HepG2 (cell line): ENCODE results near the gene ERRFI1. TPM values are rescaled to one million over a fixed set of nuclear protein-coding genes. Genes with fewer than 3 reads are reported as not detected.

Experiments used
- BCL3 ChIP-seq: sonication (generic); formaldehyde crosslinking; IDR thresholded peaks from 2 replicates; pipeline ENCODE4 v1.5.1; 2020; ENCODE audit warnings: mild to moderate bottlenecking, missing genetic modification reagents, moderate library complexity
- CREBL2 ChIP-seq: sonication (generic); formaldehyde crosslinking; IDR thresholded peaks from 2 replicates; pipeline ENCODE4 v1.8.1; 2023; ENCODE audit warnings: missing genetic modification reagents, mild to moderate bottlenecking, borderline replicate concordance
- ETS1 ChIP-seq: sonication (generic); formaldehyde crosslinking; IDR thresholded peaks from 2 replicates; pipeline ENCODE4 v1.4.0; 2020; ENCODE audit warnings: missing genetic modification reagents
- GTF2F1 ChIP-seq: fragments of 150-350 bp; IDR thresholded peaks from 2 replicates; pipeline ENCODE4 v1.6.1; 2014; ENCODE audit warnings: low read length
- IKZF1 ChIP-seq: fragments of 450-650 bp; IDR thresholded peaks from 2 replicates; pipeline ENCODE4 v1.7.1; 2016
- IRX3 ChIP-seq: sonication (generic); formaldehyde crosslinking; IDR thresholded peaks from 2 replicates; pipeline ENCODE4 v1.8.1; 2023; ENCODE audit warnings: mild to moderate bottlenecking, low read depth, missing genetic modification reagents, borderline replicate concordance
- JARID2 ChIP-seq: sonication (generic); formaldehyde crosslinking; IDR thresholded peaks from 2 replicates; pipeline ENCODE4 v1.8.1; 2023; ENCODE audit warnings: missing genetic modification reagents, inconsistent platforms; ENCODE audit not compliant: insufficient replicate concordance
- MAFF ChIP-seq: IDR thresholded peaks from 2 replicates; pipeline ENCODE4 v1.6.1; 2011; ENCODE audit warnings: low read depth, low read length, improper control_type of control experiment
- MAFG ChIP-seq: sonication (generic); formaldehyde crosslinking; IDR thresholded peaks from 2 replicates; pipeline ENCODE4 v1.5.1; 2020; ENCODE audit warnings: mild to moderate bottlenecking, missing genetic modification reagents
- MXD3 ChIP-seq: IDR thresholded peaks from 2 replicates; pipeline ENCODE4 v1.6.1; 2016; ENCODE audit warnings: mild to moderate bottlenecking, missing biosample characterization, missing genetic modification reagents
- PPARG ChIP-seq: conservative IDR thresholded peaks from 2 replicates; pipeline ENCODE4 v1.6.1; 2016; ENCODE audit warnings: missing biosample characterization, missing genetic modification reagents
- RELA ChIP-seq: sonication (generic); formaldehyde crosslinking; IDR thresholded peaks from 2 replicates; pipeline ENCODE4 v1.4.0; 2020; ENCODE audit warnings: missing genetic modification reagents
- SALL2 ChIP-seq: sonication (generic); formaldehyde crosslinking; IDR thresholded peaks from 2 replicates; pipeline ENCODE4 v1.8.1; 2023; ENCODE audit warnings: mild to moderate bottlenecking, missing genetic modification reagents, inconsistent platforms
- TEAD2 ChIP-seq: sonication (generic); formaldehyde crosslinking; IDR thresholded peaks from 2 replicates; pipeline ENCODE4 v1.9.0; 2021; ENCODE audit warnings: missing genetic modification reagents
- TMF1 ChIP-seq: sonication (generic); formaldehyde crosslinking; IDR thresholded peaks from 2 replicates; pipeline ENCODE4 v1.8.1; 2022; ENCODE audit warnings: low read depth, missing genetic modification reagents
- ZC3H4 ChIP-seq: sonication (generic); formaldehyde crosslinking; IDR thresholded peaks from 2 replicates; pipeline ENCODE4 v1.4.0; 2020; ENCODE audit warnings: missing genetic modification reagents, borderline replicate concordance
- ZEB1 ChIP-seq: IDR thresholded peaks from 2 replicates; pipeline ENCODE4 v1.6.1; 2012; ENCODE audit warnings: mild to moderate bottlenecking, low read depth, inconsistent platforms; ENCODE audit not compliant: insufficient replicate concordance
- ZFYVE20 ChIP-seq: sonication (generic); formaldehyde crosslinking; IDR thresholded peaks from 2 replicates; pipeline ENCODE4 v1.8.0; 2023; ENCODE audit warnings: low read depth, mild to moderate bottlenecking, moderate library complexity, missing genetic modification reagents, borderline replicate concordance
- ZIK1 ChIP-seq: sonication (generic); formaldehyde crosslinking; IDR thresholded peaks from 2 replicates; pipeline ENCODE4 v1.5.0; 2020; ENCODE audit warnings: mild to moderate bottlenecking, low read depth, missing genetic modification reagents, borderline replicate concordance
- ZNF124 ChIP-seq: sonication (generic); formaldehyde crosslinking; IDR thresholded peaks from 2 replicates; pipeline ENCODE4 v1.4.0; 2020; ENCODE audit warnings: missing genetic modification reagents
- ZNF207 ChIP-seq: fragments of 450-650 bp; IDR thresholded peaks from 2 replicates; pipeline ENCODE4 v1.6.1; 2016; ENCODE audit warnings: antibody characterized with exemption, borderline replicate concordance
- ZNF367 ChIP-seq: sonication (generic); formaldehyde crosslinking; IDR thresholded peaks from 2 replicates; pipeline ENCODE4 v1.4.0; 2020; ENCODE audit warnings: missing genetic modification reagents, borderline replicate concordance
- ZNF556 ChIP-seq: sonication (generic); formaldehyde crosslinking; IDR thresholded peaks from 2 replicates; pipeline ENCODE4 v1.4.0; 2020; ENCODE audit warnings: mild to moderate bottlenecking, missing genetic modification reagents, borderline replicate concordance
- ZNF652 ChIP-seq: IDR thresholded peaks from 2 replicates; pipeline ENCODE4 v1.6.1; 2016; ENCODE audit warnings: low read depth, borderline replicate concordance
- ZNF660 ChIP-seq: sonication (generic); formaldehyde crosslinking; IDR thresholded peaks from 2 replicates; pipeline ENCODE4 v1.5.1; 2020; ENCODE audit warnings: mild to moderate bottlenecking, low read depth, missing genetic modification reagents, borderline replicate concordance
- ZSCAN9 ChIP-seq: IDR thresholded peaks from 2 replicates; pipeline ENCODE4 v1.6.1; 2016; ENCODE audit warnings: borderline replicate concordance
- polyA plus RNA-seq, 8 experiments: library from polyadenylated mRNA; depleted of rRNA in 3 of 8; stranded (reverse) in 7 of 8; unstranded in 1 of 8; fragments of >200 nt; fragmentation: Illumina TruSeq in 4 of 8; extraction: Trizol in 4 of 8; gene quantifications; 2 replicates each; pipeline versions ENCODE4 v1.2.1 to v1.2.3, GENCODE V29; 2011 to 2016; ENCODE audit warnings: low read depth in 4 of 8, missing spikeins in 1 of 8, mixed read lengths in 1 of 8; ENCODE audit not compliant: insufficient read depth in 1 of 8
- total RNA-seq, 5 experiments: library from RNA; depleted of rRNA; stranded (reverse); fragments of >200 nt; fragmentation: Illumina TruSeq; extraction: Trizol; gene quantifications; 2 replicates each; pipeline ENCODE4 v1.2.3, GENCODE V29; 2016; ENCODE audit warnings: low read depth in 1 of 5

ERRFI1 gene
- total and polyA plus RNA-seq, 2 of the 13 experiments (the other 11 are each of a cell fraction or from before 2014, with no cell fraction given), result 84.4 to 753 TPM

GRCh38 chr1:8026976-8027747, 1.1 kb upstream of the ERRFI1 start (continued):
- no peak for TF ChIP-seq ETS1 (CRISPR knock-in tag)
- 0 out of 2 replicates have a peak, but pooled peaks have one; percentile 38 for TF ChIP-seq ZNF652
- peak; percentile 31; the same call in 1 of the 2 replicates for TF ChIP-seq ZNF556
- TF ChIP-seq JARID2, result no peak
- no peak for TF ChIP-seq ZIK1 (CRISPR knock-in tag)
- TF ChIP-seq ZNF124 (CRISPR knock-in tag), result 0 out of 2 replicates have a peak, but pooled peaks have one; percentile 30
- TF ChIP-seq TEAD2 (CRISPR knock-in tag), result no peak
- no peak for TF ChIP-seq MXD3 (CRISPR knock-in tag)
- TF ChIP-seq ZNF207, result 0 out of 2 replicates have a peak, but pooled peaks have one; percentile 89
- TF ChIP-seq ZFYVE20 (CRISPR knock-in tag), result no peak
- no peak for TF ChIP-seq ZNF367
- TF ChIP-seq IKZF1, result 0 out of 2 replicates have a peak, but pooled peaks have one; percentile 56
- peak; percentile 84 for TF ChIP-seq ZEB1
- peak; percentile 72 for TF ChIP-seq PPARG (CRISPR knock-in tag)
- TF ChIP-seq TMF1 (CRISPR knock-in tag), result no peak
- 0 out of 2 replicates have a peak, but pooled peaks have one; percentile 63 for TF ChIP-seq CREBL2
- TF ChIP-seq GTF2F1, result no peak
- TF ChIP-seq ZC3H4 (CRISPR knock-in tag), result peak; percentile 99
- TF ChIP-seq IRX3, result no peak
- peak; percentile 30; the same call in 1 of the 2 replicates for TF ChIP-seq ZSCAN9
- TF ChIP-seq SALL2 (CRISPR knock-in tag), result no peak; the same call in none of the 2 replicates
- TF ChIP-seq MAFF, result peak; percentile 7; the same call in 1 of the 2 replicates
- TF ChIP-seq ZNF660 (CRISPR knock-in tag), result no peak
- no peak for TF ChIP-seq RELA
- TF ChIP-seq MAFG (CRISPR knock-in tag), result no peak
- TF ChIP-seq BCL3 (CRISPR knock-in tag), result no peak
